Skeletal muscle satellite cell (primary cell): ENCODE data around the gene CCL4L2. TPM values are rescaled to one million over a fixed set of nuclear protein-coding genes. Genes with fewer than 3 reads are reported as not detected.
A peak's percentile ranks its signal among the peaks of the same experiment; 100 is the strongest.
"Not testable (repeated sequence)": the region's sequence is repeated elsewhere in the genome, so short reads cannot be mapped to it uniquely, and the experiment has no call there.

Source experiments
- H3K27me3 ChIP-seq: 2 replicates; pipeline ENCODE4 v1.7.0; 2013; ENCODE audit warnings: low read length; ENCODE audit not compliant: control insufficient read depth, insufficient read depth
- H3K36me3 ChIP-seq: 2 replicates; pipeline ENCODE4 v1.7.0; 2013; ENCODE audit warnings: mild to moderate bottlenecking, control low read depth, low read length; ENCODE audit not compliant: insufficient read depth
- H3K4me1 ChIP-seq: 2 replicates; pipeline ENCODE4 v1.7.0; 2013; ENCODE audit warnings: low read length; ENCODE audit not compliant: control insufficient read depth, insufficient read depth
- H3K4me2 ChIP-seq: 2 replicates; pipeline ENCODE4 v1.7.0; 2013; ENCODE audit warnings: mild to moderate bottlenecking, low read length
- H3K4me3 ChIP-seq: 2 replicates; pipeline ENCODE4 v1.7.0; 2013; ENCODE audit warnings: low read length
- H3K9ac ChIP-seq: 2 replicates; pipeline ENCODE4 v1.7.0; 2013; ENCODE audit warnings: mild to moderate bottlenecking, low read depth, low read length, moderate library complexity
- H3K9me3 ChIP-seq: replicated peaks from 2 replicates; pipeline ENCODE4 v1.7.0; 2013; ENCODE audit warnings: mild to moderate bottlenecking, control low read depth, low read length
- total RNA-seq: library from RNA; depleted of rRNA; stranded (reverse); fragments of >200 nt; gene quantifications from 2 replicates; pipeline ENCODE4 v1.2.3, GENCODE V29; 2012; rRNA removed

The CCL4L2 gene
- total RNA-seq: not detected in 2 replicates

DNA sequence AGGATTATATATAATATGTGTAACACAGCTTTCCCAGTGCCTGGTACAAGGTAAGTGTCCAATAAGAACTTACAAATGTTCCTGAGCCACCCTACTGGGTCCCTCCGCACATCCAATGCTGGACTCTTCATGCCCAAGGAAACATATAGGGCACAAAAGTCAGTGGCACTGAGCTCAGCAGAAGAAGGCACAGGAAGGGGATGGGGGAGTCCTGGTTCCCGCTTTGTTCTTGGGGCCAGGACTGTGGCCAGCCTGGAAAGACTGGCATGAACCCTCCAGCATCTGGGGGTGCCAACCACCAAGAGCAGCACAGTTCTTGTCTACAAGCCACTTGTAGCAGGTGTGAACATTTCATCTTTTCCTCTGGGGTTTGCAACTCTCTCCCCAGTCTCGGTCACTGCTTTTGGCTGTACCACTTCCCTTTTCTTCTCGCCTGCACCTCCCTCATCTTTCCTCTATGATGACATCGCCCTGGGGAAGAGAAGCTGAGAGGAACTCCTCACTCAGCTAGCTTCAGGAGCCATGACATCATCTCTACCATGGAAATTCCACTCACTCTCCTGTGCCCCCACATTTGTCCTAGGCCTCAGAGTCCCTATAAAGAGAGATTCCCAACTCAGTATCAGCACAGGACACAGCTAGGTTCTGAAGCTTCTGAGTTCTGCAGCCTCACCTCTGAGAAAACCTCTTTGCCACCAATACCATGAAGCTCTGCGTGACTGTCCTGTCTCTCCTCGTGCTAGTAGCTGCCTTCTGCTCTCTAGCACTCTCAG, at the start of gene CCL4L2:
Gene CCL4L2, plus strand, starts transcription at position 625 of the 773 bp plus-strand sequence.
- not testable (repeated sequence) for H3K4me2 ChIP-seq, H3K4me1 ChIP-seq, H3K36me3 ChIP-seq, H3K9ac ChIP-seq, H3K4me3 ChIP-seq, H3K9me3 ChIP-seq, H3K27me3 ChIP-seq

DNA sequence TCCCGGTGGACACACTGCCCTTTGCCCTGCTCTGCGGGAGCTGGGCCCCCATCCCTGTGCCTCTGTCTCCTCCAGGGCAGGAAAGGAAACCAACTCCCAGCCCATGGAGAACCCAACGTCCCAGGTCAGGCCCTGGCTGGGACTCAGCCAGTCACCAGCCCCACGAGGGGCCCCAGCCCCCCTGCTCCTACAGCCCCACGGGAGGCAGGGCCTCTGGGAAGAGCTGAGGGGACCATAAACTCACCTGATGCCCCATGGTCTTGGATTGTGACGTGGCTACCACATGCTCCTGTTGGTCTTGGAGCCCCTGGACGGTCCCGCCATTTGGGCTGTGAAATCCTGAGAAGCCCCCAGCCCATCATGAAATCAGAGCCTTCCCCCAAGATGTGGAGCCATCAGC, 42.0 kb upstream of the CCL4L2 start:
- not testable (repeated sequence) for H3K9ac ChIP-seq, H3K4me3 ChIP-seq, H3K4me1 ChIP-seq, H3K9me3 ChIP-seq, H3K4me2 ChIP-seq, H3K36me3 ChIP-seq, H3K27me3 ChIP-seq

DNA sequence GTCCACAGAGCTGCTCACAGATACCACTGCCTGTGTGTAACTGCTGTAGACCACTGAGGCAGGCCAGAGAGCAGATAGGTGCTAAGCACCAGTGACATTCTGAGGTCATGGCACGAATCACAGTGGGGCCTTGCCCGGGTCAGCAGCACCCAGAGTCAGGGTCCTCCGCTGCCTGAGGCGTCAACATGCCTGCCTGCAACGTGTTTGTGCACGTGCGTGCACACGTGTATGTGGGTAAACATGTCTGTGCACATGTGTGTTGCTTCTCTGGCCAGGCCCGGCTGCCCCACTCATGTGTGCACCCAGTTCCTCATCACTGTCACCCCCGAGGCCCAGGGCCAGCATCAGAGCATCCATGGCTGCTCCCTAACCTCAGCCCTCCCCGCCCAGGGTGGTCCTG, 34.3 kb upstream of the CCL4L2 start, which contains the start of gene TBC1D3B:
Gene TBC1D3B, minus strand, starts transcription at position 101 of the 400 bp plus-strand sequence. CDS start 1,586 bp downstream, outside the sequence.
- not testable (repeated sequence) for H3K27me3 ChIP-seq, H3K4me2 ChIP-seq, H3K4me1 ChIP-seq, H3K36me3 ChIP-seq, H3K9me3 ChIP-seq, H3K4me3 ChIP-seq, H3K9ac ChIP-seq

DNA sequence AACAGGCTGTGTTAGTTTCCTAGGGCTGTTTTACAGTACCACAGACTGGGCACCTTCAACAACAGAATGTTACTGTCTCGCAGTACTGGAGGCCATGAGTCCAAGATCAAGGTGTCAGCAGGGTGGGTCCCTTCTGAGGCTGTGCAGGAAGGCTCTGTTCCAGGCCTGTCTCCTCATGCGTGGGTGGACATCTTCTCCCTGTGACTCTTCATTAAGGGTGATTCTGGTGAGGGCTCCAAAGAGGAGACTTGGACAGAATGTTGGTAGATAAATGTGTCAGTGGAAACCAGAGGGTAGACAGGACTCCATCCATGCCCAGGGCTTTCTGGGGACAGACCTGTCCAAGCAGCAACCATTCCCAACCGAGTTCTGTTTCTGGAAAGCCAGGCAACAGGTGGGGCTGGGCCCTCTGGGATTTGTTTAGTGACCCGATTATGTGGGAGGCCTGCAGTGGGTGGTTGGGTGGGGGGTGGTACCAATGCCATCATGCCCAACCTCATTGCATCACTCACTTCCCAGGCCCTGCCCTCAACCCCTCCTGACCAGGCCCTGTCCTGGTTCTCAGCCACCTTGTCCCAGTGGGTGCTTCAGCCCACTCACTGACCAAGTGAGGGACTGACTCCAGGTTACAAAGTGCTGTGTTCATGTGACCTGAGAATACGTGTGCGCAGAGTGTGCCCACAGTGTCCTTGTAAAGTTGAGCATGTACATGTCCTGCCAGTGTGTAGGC, 29.3 kb upstream of the CCL4L2 start:
- not testable (repeated sequence) for H3K4me2 ChIP-seq, H3K4me3 ChIP-seq, H3K9me3 ChIP-seq, H3K4me1 ChIP-seq, H3K36me3 ChIP-seq, H3K9ac ChIP-seq
- H3K27me3 ChIP-seq: peaks cover 16% of the 10 kb centered on the region

DNA sequence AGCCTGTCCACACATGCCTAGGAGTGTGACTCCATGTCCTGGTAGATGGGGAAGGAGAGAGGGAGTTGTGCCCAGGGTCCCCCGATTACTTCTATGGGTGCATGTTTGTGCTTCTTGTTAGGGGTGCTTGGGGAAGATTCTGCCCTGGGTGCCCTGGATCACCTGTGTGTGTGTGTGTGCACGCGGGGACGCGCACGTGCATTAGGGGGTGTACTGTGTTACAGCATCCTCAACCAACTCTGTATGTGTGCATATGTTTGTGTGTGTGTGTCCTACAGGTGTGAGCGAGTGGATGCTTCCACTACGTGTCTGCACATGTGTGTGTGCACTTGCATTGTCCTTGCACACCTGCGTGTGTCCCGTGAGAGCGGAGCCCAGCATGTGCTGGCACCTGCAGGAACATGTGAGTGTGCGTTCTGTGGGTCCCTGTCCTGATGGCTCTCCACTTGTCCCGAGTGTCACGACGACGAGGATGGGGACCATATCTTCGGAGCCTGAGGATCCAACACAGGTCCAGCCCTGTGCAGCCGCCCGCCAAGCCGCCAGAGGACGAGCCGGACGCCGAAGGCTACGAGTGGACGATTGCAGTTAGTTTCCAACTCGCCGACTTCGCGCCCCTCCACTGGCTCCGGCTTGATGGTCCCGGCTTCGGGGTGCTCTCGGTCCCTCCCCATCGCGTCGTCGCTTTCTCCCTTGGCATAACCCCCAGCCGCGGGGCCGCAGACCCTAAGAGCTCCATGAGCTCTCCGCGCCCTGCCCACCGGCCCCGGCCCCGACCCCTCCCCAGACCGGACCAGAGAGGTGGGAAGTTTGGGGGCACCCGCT, 28.5 kb upstream of the CCL4L2 start:
- H3K9me3 ChIP-seq: no peaks in the 10 kb centered on the region
- H3K4me3 ChIP-seq: peak overlapping the region; percentile 61
- no peaks in the 10 kb centered on the region for H3K36me3 ChIP-seq
- H3K9ac ChIP-seq: peak overlapping the region; percentile 68
- peak overlapping the region; percentile 79 for H3K4me2 ChIP-seq
- peaks cover 4% of the 10 kb centered on the region for H3K4me1 ChIP-seq
- peaks cover 16% of the 10 kb centered on the region for H3K27me3 ChIP-seq

DNA sequence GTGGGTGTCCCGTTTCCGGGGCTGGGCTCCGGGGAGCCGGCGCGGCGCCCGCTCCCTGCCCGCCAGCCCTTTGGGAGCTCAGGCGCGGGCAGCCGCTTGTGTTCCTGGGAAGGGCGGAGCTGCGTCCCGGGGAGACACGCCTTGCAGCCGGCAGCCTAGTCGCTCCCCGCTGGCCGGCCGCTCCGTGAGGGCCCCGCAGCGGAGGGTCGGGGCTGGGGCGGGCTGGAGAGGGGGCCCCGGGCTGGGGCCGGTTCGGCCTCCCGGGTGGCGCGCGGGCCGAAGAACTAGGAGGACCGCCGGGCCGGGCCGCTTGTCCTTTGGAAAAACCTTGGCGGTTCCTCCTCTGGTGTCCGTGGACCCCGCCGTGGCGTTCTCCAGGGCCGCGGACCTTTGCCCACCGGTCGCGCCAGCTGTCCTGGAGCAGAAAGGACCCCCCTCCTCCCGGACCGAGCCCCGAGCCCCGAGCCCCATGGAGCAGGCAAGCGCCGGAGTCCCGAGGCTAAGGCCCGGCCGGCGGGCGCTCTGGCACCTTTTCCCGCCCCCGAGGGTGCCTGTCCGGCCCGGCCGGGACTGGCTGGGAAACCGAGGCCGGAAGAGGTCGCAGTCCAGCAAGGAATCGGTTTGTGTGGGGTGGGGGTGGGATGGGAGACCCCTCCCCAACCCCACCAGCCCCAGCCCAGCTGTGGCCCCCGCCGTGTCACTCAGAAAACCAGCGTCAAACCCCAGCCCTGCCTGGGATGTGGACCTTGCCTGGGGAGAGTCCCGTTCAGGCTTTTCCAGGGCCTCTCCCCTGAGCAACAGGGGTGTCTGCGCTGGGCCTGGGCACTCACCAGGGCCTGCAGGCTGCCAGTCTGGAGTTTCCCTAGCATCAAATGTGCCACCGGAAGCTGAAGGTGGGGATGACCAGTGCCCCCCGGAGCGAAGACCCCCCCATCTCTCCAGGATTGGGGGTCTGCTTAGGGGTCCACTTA, 27.6 kb upstream of the CCL4L2 start:
- H3K9me3 ChIP-seq: no peaks in the 10 kb centered on the region
- peak overlapping the region; percentile 68 for H3K9ac ChIP-seq
- no peaks in the 10 kb centered on the region for H3K36me3 ChIP-seq
- peaks cover 4% of the 10 kb centered on the region for H3K4me1 ChIP-seq
- H3K27me3 ChIP-seq: peaks cover 16% of the 10 kb centered on the region
- H3K4me2 ChIP-seq: peak overlapping the region; percentile 79
- peak overlapping the region; percentile 61 for H3K4me3 ChIP-seq

DNA sequence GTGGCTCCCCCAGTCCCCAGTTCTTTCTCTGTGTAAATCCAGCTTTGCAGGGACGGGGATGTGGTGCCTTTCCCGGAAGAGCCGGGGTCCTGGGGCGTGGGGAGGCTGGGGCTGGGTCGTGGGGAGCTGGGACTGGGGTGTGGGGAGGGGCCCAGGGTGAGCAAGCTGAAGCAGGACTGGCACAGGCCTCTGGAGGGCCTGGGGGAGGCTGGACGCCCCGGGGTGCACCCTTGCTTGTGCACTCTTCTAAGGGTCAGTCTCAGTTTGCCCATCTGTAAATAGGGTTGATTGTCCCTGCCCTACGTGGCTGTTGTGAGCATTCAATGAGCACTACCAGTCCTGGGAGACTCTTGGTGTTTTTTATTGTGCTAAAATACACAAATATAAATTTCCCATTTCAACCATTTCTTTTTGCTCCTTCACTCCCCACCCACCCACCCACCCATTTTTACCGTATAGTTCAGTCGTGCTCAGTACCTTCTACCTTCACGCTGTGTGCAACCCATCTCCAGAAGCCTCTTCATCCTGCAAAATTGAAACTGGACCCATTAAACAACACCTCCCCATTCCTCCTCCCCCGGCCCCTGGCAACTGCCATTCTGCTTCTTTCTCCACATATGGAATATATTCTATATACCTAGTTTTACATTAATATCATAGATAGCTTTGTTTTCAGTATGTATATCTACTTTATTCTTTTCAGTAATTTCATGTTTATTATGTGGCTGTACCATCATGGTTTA, 26.7 kb upstream of the CCL4L2 start:
- Histone ChIP-seq H3K4me2 (peak overlapping the region; percentile 79), H3K27me3 (peaks cover 16% of the 10 kb centered on the region), H3K36me3 (no peaks in the 10 kb centered on the region), H3K4me1 (peaks cover 4% of the 10 kb centered on the region), H3K9ac (no peak overlapping the region), H3K4me3 (no peak overlapping the region), H3K9me3 (no peaks in the 10 kb centered on the region)

DNA sequence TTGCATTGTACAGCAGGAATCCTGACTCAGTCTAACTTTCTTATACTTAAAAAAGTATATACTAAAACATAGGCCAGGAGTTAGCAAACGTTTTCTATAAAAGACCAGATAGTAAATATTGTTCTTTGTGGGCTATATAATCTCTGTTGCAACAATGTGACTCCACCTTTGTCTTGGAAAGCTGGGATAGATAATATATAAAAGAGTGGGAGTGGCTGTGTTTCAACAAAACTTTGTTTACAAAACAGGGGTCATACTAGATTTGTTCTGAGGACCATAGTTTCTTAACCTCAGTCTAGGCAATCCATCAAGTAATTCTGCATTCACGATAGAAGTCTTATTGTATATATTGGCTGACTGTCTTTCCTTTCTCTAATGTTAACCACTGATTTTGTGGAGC, 25.4 kb upstream of the CCL4L2 start:
- Histone ChIP-seq H3K9me3 (no peaks in the 10 kb centered on the region), H3K4me1 (peaks cover 4% of the 10 kb centered on the region), H3K9ac (no peak overlapping the region), H3K4me3 (no peak overlapping the region), H3K4me2 (no peak overlapping the region), H3K27me3 (peaks cover 16% of the 10 kb centered on the region), H3K36me3 (no peaks in the 10 kb centered on the region)

DNA sequence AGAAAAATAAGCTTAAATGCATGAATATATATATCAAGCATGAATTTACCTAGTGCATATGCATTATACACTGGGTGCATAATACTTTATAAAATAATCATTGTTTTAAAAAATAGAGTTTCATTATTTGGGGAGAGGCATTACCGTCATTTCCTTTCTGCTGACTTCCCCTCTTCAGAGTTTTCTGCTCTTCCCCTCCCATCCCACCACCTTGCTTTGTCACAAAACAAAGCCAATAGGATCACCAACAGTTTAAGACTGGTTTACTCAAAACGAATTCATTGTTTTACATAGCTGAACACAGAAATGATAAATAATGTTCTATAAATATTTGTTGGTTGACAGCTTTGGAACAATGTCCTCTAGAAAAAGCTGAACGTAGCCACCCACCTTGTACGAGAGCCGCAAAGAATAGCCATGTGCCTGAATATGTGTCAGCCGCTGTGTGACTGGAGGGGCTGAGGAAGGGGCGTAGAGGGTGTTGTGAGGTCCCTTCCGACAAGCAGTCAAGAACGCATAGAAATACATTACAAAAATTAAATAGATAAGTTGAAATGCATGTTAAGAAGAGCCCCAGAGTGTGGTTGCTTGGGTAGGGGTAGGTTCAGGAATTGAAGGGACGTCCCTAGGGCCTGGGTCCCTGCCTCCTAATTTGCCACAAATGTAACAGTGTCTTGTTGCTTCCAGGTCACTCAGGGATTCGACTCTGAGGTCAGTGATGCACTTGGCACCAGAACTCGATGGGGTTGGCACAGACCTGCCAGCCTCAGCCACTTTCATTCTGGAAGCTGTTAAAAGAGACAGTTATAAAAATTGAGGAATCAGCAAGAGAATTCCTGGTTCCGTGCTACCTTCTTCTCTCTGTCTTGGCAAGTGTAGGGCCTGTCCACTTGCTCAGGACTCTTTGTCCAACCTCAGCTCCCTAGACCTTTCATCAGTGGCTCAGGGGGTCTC, 23.8 kb upstream of the CCL4L2 start:
- not testable (repeated sequence) for H3K9ac ChIP-seq, H3K4me3 ChIP-seq, H3K4me1 ChIP-seq, H3K27me3 ChIP-seq, H3K36me3 ChIP-seq, H3K4me2 ChIP-seq, H3K9me3 ChIP-seq
